GM18517 (cell line): ENCODE measurements around the gene TATDN2.

Experiments
- ATAC-seq: cut with Tn5 transposase; IDR thresholded peaks from one replicate; pipeline ENCODE4 v1.9.1; 2021; ENCODE audit warnings: mild to moderate bottlenecking, moderate library complexity; ENCODE audit not compliant: unreplicated experiment

TATDN2 gene

GRCh38 chr3:10315771-10316344 is 67.6 kb downstream of the TATDN2 start:
- no peak for ATAC-seq

- ATAC-seq: no peak
These were observed 69.2 kb downstream of the TATDN2 start for GRCh38 chr3:10317311-10317960.

GRCh38 chr3:10317961-10318350 is 69.7 kb downstream of the TATDN2 start:
- ATAC-seq: no peak

GRCh38 chr3:10319251-10319650 is 71.0 kb downstream of the TATDN2 start:
- no peak for ATAC-seq

DNA sequence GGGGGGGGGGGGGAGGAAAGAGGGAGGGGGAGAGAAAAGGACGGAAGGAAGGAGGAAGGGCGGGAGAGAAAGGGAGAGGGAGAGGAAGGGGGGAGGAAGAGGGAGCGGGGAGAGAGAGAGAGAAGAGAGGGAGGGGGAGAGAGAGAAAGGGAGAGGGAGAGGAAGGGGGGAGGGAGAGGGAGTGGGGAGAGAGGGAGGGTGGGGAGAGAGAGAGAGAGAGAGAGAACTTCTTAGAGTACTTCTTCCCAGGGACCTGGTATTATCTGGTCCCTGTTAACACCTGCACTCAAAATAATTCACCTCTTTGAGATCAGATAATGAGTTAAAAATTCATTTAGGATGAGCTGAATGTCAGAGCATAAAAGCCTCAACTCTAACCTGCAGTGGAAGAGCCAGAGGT is 71.5 kb downstream of the TATDN2 start:
- no peak for ATAC-seq

- ATAC-seq: no peak
These were observed 72.0 kb downstream of the TATDN2 start for GRCh38 chr3:10320320-10320677.

DNA sequence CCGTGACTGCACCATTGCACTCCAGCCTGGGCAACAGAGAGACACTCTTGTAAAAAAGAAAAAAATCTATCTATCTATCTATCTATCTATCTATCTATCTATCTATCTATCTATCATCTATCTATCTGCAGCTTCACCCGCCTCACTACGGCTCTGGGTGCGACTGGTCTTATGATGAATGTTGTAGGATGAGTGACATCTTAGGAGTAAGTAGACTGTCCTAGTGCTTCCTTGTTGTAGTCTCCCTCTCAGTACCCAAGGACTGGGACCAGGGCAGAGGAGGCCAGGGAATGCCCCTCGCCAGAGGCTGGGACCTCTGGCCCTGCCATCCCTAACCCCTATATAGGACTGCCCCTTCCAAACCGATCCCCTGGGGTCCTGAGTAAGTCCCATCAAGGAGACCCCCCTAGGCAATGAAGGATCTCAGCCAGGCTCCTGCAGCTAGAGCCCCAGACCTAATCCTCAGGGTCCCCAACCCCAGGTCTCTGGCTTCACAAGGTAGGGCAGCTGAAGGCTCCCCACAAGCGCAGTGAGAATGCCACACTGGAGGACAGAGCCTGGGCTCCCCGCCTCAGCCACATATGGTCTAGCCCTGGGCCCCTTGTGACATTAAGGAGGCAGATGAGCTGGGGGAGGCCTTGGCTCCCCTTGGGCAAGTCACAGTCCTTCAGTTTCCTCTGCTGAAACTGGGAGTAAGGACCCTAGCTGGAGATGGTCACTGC is 73.5 kb downstream of the TATDN2 start:
- no peak for ATAC-seq

DNA sequence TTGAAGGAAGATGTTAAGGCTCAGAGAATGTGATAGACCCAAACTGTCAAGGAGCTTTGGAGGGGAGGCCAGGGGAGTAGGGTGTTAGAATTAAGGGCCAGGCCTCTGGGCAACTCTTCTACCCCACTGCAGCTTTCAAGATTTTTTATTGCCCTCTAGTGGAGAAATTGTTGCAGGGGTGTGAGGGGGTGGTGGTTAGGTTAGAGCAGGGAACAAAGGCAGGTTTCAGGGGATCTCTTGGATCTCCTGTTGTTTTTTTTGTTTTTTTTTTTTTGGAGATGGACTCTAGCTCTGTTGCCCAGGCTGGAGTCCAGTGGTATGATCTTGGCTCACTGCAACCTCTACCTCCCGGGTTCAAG is 74.1 kb downstream of the TATDN2 start:
- ATAC-seq: no peak

DNA sequence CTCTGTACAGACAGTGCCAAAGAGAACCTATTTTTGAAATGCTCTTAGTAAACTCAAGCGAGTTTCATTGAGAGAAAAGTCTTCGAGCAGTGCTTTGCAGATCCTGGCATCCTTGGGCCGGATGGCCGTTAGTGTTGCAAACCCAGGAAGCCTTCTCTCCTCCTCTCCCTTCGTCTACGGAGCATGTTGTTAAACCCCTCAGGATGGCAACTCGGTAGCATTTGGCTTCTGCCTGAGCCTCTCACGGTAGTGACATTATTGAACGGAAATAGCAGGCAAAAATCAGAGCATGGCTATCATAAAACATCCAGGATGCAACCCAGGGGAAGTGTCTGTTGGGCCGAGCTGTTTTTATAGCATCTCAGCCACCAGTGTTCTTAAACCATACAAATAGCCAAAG is 79.3 kb downstream of the TATDN2 start:
- no peak for ATAC-seq

- no peak for ATAC-seq
These were observed 80.3 kb downstream of the TATDN2 start for GRCh38 chr3:10328460-10329071.

GRCh38 chr3:10329495-10330015 is 81.3 kb downstream of the TATDN2 start:
- no peak for ATAC-seq

DNA sequence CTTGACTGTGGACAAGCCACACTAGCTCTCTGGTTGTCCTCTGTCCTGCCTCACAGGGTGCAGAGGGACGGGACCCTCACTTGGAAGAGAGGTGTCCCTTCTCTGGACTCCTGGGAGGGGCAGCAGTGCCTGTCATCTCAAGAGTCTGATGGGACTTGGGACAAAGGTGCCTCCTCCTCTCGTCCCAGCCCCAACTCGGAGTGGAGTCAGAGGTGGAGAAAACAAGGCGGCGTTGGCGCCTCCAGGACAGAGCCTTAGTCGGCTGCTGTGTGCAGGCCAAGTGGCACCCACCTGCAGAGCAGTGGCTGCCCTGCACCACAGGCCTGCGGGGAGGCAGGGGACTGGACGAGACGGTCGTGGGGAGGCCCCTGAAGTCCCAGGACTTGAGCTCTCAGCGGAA is 82.1 kb downstream of the TATDN2 start:
- ATAC-seq: no peak
